Astrocyte of the cerebellum (primary cell): ENCODE results near the gene PPME1.

Source experiments
- DNase-seq: peaks from one replicate; pipeline ENCODE4 v3.0.0-alpha.2; 2011; ENCODE audit warnings: low read depth
- H3K4me3 ChIP-seq: 2 replicates; pipeline ENCODE4 v1.5.1; 2011; ENCODE audit warnings: mild to moderate bottlenecking, low read depth, low read length, moderate library complexity
- in situ Hi-C: cut with HindIII; loops from 2 replicates; pipeline ENCODE4 v1.10.0; 2017; ENCODE audit warnings: low sequenced_read_pairs
- TF ChIP-seq, protein P1 (sequence below): IDR thresholded peaks from 2 replicates; pipeline ENCODE4 v1.5.1; 2012; ENCODE audit warnings: low read length, low read depth, moderate library complexity, mild to moderate bottlenecking; ENCODE audit errors: missing control alignments

Gene PPME1

GRCh38 chr11:74212533-74212932 lies 41.4 kb downstream of the PPME1 start:
- TF ChIP-seq, protein P1, sequence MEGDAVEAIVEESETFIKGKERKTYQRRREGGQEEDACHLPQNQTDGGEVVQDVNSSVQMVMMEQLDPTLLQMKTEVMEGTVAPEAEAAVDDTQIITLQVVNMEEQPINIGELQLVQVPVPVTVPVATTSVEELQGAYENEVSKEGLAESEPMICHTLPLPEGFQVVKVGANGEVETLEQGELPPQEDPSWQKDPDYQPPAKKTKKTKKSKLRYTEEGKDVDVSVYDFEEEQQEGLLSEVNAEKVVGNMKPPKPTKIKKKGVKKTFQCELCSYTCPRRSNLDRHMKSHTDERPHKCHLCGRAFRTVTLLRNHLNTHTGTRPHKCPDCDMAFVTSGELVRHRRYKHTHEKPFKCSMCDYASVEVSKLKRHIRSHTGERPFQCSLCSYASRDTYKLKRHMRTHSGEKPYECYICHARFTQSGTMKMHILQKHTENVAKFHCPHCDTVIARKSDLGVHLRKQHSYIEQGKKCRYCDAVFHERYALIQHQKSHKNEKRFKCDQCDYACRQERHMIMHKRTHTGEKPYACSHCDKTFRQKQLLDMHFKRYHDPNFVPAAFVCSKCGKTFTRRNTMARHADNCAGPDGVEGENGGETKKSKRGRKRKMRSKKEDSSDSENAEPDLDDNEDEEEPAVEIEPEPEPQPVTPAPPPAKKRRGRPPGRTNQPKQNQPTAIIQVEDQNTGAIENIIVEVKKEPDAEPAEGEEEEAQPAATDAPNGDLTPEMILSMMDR = no peak
- DNase-seq = no peak
- no peak overlapping the region for H3K4me3 ChIP-seq
- in situ Hi-C loops = no loop called here

DNA sequence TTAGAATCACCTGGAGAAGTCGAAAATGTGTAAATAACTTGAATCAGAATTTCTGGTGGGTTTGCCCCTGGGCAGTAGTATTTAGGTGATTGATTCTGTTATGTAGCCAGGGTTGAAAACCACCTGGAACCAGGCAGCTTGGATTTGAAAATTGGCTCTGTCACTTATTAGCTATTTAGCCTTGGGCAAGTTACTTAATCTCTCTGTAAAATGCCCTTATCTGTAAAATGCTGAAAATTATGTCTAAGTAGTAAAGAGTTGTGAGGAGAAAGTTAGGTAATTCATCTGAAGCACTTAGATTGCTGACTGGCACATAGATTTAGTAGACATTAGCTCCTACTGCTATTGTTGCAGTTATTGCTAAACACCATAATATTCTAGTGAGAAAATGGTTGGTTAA lies 49.3 kb downstream of the PPME1 start:
- H3K4me3 ChIP-seq = no peak overlapping the region
- TF ChIP-seq, protein P1 = no peak
- DNase-seq = no peak
- in situ Hi-C loops = no loop called here

DNA sequence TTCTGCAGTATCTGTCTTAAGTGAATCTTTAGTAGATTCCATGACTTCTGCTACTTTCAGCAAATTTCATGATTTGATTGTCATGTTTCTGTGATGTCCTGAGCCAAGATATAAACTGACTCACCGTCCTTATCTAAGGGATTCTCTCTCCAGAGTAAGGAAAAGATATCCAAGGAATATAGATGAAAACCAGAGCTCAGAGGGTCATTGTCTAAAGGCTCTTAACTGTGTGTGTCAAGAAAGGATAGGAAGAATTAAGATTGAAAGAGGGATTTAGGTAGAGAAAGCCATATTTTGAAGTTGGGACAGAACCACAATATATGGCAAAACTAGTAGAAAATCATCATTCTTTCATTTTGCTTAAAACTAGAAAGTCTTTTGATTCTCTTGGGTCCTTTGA lies 50.7 kb downstream of the PPME1 start:
- in situ Hi-C loops = no loop called here
- no peak overlapping the region for H3K4me3 ChIP-seq
- no peak for DNase-seq
- TF ChIP-seq, protein P1 = no peak

GRCh38 chr11:74225565-74225964 lies 54.5 kb downstream of the PPME1 start:
- DNase-seq = no peak
- H3K4me3 ChIP-seq = no peak overlapping the region
- TF ChIP-seq, protein P1 = no peak
- in situ Hi-C loops = no loop called here

DNA sequence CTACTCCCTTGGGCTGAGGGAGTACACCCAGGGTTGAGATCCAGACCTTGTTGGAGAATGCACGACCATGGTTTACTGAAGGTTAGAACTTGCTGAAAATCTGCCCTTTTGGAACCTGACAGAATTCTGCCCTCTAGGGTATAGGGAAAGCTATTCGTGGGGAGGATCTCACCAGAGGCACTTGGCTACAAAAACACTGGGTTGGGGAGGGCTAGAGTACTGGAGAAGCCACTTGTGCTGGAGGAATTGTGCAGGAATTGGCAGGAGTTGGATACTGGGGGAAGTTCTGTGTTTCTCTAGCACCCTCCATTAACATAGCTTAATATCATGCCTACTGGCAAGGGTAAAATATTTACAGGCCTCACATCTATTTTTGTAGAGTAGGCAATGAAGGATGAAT lies 55.8 kb downstream of the PPME1 start:
- TF ChIP-seq, protein P1 = no peak
- H3K4me3 ChIP-seq = no peak overlapping the region
- DNase-seq = no peak
- in situ Hi-C loops = no loop called here

DNA sequence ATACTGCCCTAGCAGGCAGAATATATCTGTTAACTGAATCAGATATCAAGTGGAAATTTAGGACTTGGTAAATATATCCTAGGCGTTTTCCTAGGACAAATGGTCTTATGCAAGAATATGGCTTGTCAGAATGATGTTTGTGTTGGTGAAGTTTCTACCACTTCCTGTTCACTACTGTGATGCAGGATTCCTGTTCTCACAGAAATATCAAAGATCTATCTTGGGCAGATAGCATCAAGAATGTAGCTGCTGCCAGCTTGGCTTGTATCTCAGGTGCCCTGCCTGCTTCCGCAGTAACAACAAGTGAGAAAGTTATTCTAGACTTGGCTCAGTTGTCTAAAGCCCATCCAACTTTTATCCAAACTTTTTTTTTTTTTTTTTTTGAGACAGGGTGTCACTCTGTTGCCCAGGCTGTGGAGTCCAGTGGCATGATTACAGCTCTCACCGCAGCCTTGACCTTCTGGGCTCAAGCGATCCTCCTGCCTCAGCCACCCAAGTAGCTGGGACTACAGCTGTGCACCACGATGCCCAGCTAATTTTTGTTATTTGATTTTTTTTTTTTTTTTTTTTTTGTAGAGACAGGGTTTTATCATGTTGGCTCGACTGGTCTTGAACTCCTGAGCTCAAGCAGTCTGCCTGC lies 61.3 kb downstream of the PPME1 start:
- no peak overlapping the region for H3K4me3 ChIP-seq
- DNase-seq = no peak
- TF ChIP-seq, protein P1 = no peak
- in situ Hi-C loops = no loop called here
